ENCODE measurements around the gene PAQR3. TPM values are rescaled to one million over a fixed set of nuclear protein-coding genes. Genes with fewer than 3 reads are reported as not detected.

Gene PAQR3
- total RNA-seq, 1 donor from 2014 or later: 17.2 TPM

Small RNA genes within 50 kb of the gene (small RNA-seq; reads per million reads assigned to genes)
- not detected for gene RN7SL127P (ENCODE audit: low replicate concordance)

Other genes starting within 250 kb of the PAQR3 start
- gene BMP2K, start 163.1 kb downstream of the PAQR3 start, total RNA-seq: 48.3 TPM

All from skin of body (tissue), 2 donors.